K562 (cell line): ENCODE data around the gene SLC25A5. TPM values are rescaled to one million over a fixed set of nuclear protein-coding genes. Genes with fewer than 3 reads are reported as not detected.

Experiments
- LARP7 ChIP-seq: fragments of 450-650 bp; IDR thresholded peaks from 2 replicates; pipeline ENCODE4 v1.6.1; 2016
- NFIC ChIP-seq: fragments of 450-650 bp; IDR thresholded peaks from 2 replicates; pipeline ENCODE4 v1.6.1; 2017; ENCODE audit warnings: mild to moderate bottlenecking, inconsistent platforms
- SMC3 ChIP-seq: conservative IDR thresholded peaks from 2 replicates; pipeline ENCODE4 v1.6.1; 2011; ENCODE audit warnings: low read depth, low read length, improper control_type of control experiment; ENCODE audit not compliant: insufficient read depth
- ZC3H11A ChIP-seq: IDR thresholded peaks from 2 replicates; pipeline ENCODE4 v1.6.1; 2012; ENCODE audit warnings: low read depth, low read length, improper control_type of control experiment
- ZNF24 ChIP-seq: fragments of 450-650 bp; IDR thresholded peaks from 2 replicates; pipeline ENCODE4 v1.6.1; 2016
- ZNF384 ChIP-seq: IDR thresholded peaks from 2 replicates; pipeline ENCODE4 v1.6.1; 2012; ENCODE audit warnings: low read depth, low read length, improper control_type of control experiment
- ZNF699 ChIP-seq: fragments of 250-450 bp; sonication (Bioruptor Pico); IDR thresholded peaks from 2 replicates; pipeline ENCODE4 v1.8.0; 2021; ENCODE audit warnings: mild to moderate bottlenecking, moderate library complexity; ENCODE audit not compliant: insufficient replicate concordance
- ZSCAN29 ChIP-seq: fragments of 450-650 bp; IDR thresholded peaks from 2 replicates; pipeline ENCODE4 v1.6.1; 2017
- polyA plus RNA-seq, 8 experiments: library from polyadenylated mRNA; depleted of rRNA in 4 of 8; stranded (reverse) in 5 of 8; unstranded in 3 of 8; fragments of >200 nt; fragmentation: Nextera tagmentation in 2 of 8; fragmentation: Illumina TruSeq in 1 of 8; extraction: Ambion mirVana in 2 of 8; extraction: Trizol in 1 of 8; gene quantifications; 2 replicates each; pipeline versions ENCODE4 v1.2.1 to v1.2.3, GENCODE V29; 2011 to 2014; ENCODE audit warnings: inconsistent platforms in 1 of 8, missing spikeins in 1 of 8
- total RNA-seq, 7 experiments: library from RNA; depleted of rRNA in 6 of 7; stranded (reverse); fragments of >200 nt in 6 of 7; fragmentation: Illumina TruSeq in 2 of 7; extraction: Trizol in 2 of 7; gene quantifications; 2 replicates each; pipeline versions ENCODE4 v1.2.1 to v1.2.3, GENCODE V29; 2011 to 2021; ENCODE audit warnings: low replicate concordance in 1 of 7
- TF ChIP-seq, protein P1 (sequence below), 2 experiments: fragments of 450-650 bp; IDR thresholded peaks; 2 replicates each; pipeline ENCODE4 v1.6.1; 2018; ENCODE audit warnings: mild to moderate bottlenecking in 2 of 2, low read depth in 1 of 2; ENCODE audit not compliant: partially characterized antibody in 2 of 2

The SLC25A5 gene
- total and polyA plus RNA-seq, 9 of the 15 experiments (the other 6 are each of a cell fraction or from before 2014, with no cell fraction given), result 470 to 5,247 (median 596) TPM

DNA sequence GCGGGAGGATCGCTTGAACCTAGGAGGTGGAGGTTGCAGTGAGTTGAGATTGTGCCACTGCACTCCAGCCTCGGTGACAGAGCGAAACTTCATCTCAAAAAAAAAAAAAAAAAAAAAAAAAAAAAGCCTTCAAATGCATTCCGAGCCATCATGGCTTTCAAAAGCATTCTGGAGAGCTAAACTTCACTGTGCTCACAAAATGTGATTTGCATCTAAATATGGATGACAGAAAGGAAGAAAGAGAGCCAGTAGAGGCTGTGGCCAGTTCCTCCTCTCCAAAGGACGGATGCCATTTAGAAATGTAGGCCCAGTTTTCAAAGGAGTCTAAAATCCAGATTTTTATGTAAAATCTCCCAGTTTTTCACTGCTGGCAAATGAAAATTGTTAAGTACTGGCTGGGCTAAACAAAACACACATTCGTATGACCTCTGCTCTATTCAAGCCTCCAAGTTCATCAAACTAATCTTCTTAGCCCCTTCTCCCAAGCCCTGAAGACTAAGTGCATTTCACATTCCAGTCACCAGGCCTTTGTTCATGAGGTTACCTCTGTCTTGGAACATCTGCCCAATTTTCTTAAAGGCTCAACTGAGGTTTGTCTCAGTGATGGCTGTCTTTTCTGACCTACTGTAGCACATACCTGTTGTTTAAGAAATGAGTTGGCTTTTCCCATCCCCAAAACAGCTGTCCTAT lies 47.1 kb upstream of the SLC25A5 start (continued):
- TF ChIP-seq, protein P1, sequence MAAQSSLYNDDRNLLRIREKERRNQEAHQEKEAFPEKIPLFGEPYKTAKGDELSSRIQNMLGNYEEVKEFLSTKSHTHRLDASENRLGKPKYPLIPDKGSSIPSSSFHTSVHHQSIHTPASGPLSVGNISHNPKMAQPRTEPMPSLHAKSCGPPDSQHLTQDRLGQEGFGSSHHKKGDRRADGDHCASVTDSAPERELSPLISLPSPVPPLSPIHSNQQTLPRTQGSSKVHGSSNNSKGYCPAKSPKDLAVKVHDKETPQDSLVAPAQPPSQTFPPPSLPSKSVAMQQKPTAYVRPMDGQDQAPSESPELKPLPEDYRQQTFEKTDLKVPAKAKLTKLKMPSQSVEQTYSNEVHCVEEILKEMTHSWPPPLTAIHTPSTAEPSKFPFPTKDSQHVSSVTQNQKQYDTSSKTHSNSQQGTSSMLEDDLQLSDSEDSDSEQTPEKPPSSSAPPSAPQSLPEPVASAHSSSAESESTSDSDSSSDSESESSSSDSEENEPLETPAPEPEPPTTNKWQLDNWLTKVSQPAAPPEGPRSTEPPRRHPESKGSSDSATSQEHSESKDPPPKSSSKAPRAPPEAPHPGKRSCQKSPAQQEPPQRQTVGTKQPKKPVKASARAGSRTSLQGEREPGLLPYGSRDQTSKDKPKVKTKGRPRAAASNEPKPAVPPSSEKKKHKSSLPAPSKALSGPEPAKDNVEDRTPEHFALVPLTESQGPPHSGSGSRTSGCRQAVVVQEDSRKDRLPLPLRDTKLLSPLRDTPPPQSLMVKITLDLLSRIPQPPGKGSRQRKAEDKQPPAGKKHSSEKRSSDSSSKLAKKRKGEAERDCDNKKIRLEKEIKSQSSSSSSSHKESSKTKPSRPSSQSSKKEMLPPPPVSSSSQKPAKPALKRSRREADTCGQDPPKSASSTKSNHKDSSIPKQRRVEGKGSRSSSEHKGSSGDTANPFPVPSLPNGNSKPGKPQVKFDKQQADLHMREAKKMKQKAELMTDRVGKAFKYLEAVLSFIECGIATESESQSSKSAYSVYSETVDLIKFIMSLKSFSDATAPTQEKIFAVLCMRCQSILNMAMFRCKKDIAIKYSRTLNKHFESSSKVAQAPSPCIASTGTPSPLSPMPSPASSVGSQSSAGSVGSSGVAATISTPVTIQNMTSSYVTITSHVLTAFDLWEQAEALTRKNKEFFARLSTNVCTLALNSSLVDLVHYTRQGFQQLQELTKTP (IDR thresholded peaks at IDR 0.05; ENCODE audit: low read depth in 1 of 2, partially characterized antibody in 2 of 2), result no peak
- TF ChIP-seq ZNF384 (no peak), SMC3 (no peak), ZC3H11A (no peak), LARP7 (no peak), ZNF699 (CRISPR knock-in tag) (no peak), ZSCAN29 (no peak), NFIC (no peak), ZNF24 (no peak)
